Measurements from ENCODE around the gene EFCC1.
A peak's percentile ranks its signal among the peaks of the same experiment; 100 is the strongest.
"Not testable (repeated sequence)": the region's sequence is repeated elsewhere in the genome, so short reads cannot be mapped to it uniquely, and the experiment has no call there.

EFCC1 gene

GRCh38 chr3:129057249-129057648 lies 56.1 kb downstream of the EFCC1 start:
- DNase-seq: no peak

- no peak for DNase-seq
Observed at GRCh38 chr3:129058441-129059200, 57.5 kb downstream of the EFCC1 start.

- no peak for DNase-seq
Observed at GRCh38 chr3:129059311-129059958, 58.3 kb downstream of the EFCC1 start.

- no peak for DNase-seq
Observed at GRCh38 chr3:129060276-129061022, 59.3 kb downstream of the EFCC1 start, which contains the start of gene GP9. GP9 (plus strand) TSS chr3:129060779; CDS start chr3:129061740, 961 bp downstream.

GRCh38 chr3:129061023-129061887 lies 60.2 kb downstream of the EFCC1 start:
- no peak for DNase-seq

- DNase-seq: no peak
Observed at GRCh38 chr3:129061888-129062834, 61.1 kb downstream of the EFCC1 start.

- DNase-seq: no peak
Observed at GRCh38 chr3:129063091-129063640, 62.1 kb downstream of the EFCC1 start.

- no peak for DNase-seq
Observed at GRCh38 chr3:129063841-129064482, 62.9 kb downstream of the EFCC1 start.

- no peak for DNase-seq
Observed at GRCh38 chr3:129065016-129065719, 64.1 kb downstream of the EFCC1 start.

GRCh38 chr3:129065720-129066073 lies 64.6 kb downstream of the EFCC1 start:
- DNase-seq: no peak

GRCh38 chr3:129067719-129068118 lies 66.6 kb downstream of the EFCC1 start:
- not testable (repeated sequence) for DNase-seq

- DNase-seq: peak; percentile 60
Observed at GRCh38 chr3:129068291-129068886, 67.3 kb downstream of the EFCC1 start.

- DNase-seq: not testable (repeated sequence)
Observed at GRCh38 chr3:129069313-129070085, 68.4 kb downstream of the EFCC1 start.

GRCh38 chr3:129070086-129070885 lies 69.2 kb downstream of the EFCC1 start:
- DNase-seq: no peak

GRCh38 chr3:129077222-129077621 lies 76.1 kb downstream of the EFCC1 start:
- DNase-seq: no peak

- no peak for DNase-seq
Observed at GRCh38 chr3:129078510-129078909, 77.4 kb downstream of the EFCC1 start.

- DNase-seq: no peak
Observed at GRCh38 chr3:129081503-129081902, 80.4 kb downstream of the EFCC1 start.

GRCh38 chr3:129082026-129082425 lies 80.9 kb downstream of the EFCC1 start:
- DNase-seq: no peak
